OCI-LY3 (cell line): Measurements from ENCODE around the gene PALM3.

Experiments
- CTCF ChIP-seq: fragments of 200-600, 300-600 bp; sonication (generic); IDR thresholded peaks from 2 replicates; pipeline ENCODE4 v1.5.1; 2014; ENCODE audit warnings: antibody characterized with exemption, low read length, low read depth
- EZH2phosphoT487 ChIP-seq: fragments of 200-600 bp; shearing (Covaris generic); IDR thresholded peaks from 2 replicates; pipeline ENCODE4 v1.6.1; 2018; ENCODE audit warnings: antibody characterized with exemption, mixed run types, low read depth

GRCh38 chr19:14059093-14059480 is 2.8 kb downstream of the PALM3 start:
- no peak for TF ChIP-seq EZH2phosphoT487
- TF ChIP-seq CTCF, result peak; percentile 74
